Measurements from ENCODE around the gene PPP2R2C.

The PPP2R2C gene

GRCh38 chr4:6422105-6422504 is 50.3 kb downstream of the PPP2R2C start:
- no peak for DNase-seq

- DNase-seq: no peak
Observed at GRCh38 chr4:6421397-6421796, 51.0 kb downstream of the PPP2R2C start.

- DNase-seq: no peak
Observed at GRCh38 chr4:6420972-6421371, 51.4 kb downstream of the PPP2R2C start.

- DNase-seq: no peak
Observed at GRCh38 chr4:6420036-6420435, 52.4 kb downstream of the PPP2R2C start.

GRCh38 chr4:6419452-6420028 is 52.9 kb downstream of the PPP2R2C start:
- no peak for DNase-seq

- DNase-seq: no peak
Observed at GRCh38 chr4:6418193-6418755, 54.1 kb downstream of the PPP2R2C start.

- no peak for DNase-seq
Observed at GRCh38 chr4:6417516-6418050, 54.8 kb downstream of the PPP2R2C start.

GRCh38 chr4:6416518-6417286 is 55.7 kb downstream of the PPP2R2C start:
- no peak for DNase-seq

GRCh38 chr4:6415031-6415705 is 57.2 kb downstream of the PPP2R2C start:
- DNase-seq: no peak

GRCh38 chr4:6414578-6414977 is 57.8 kb downstream of the PPP2R2C start:
- DNase-seq: no peak

GRCh38 chr4:6410664-6411063 is 61.8 kb downstream of the PPP2R2C start:
- no peak for DNase-seq

- no peak for DNase-seq
Observed at GRCh38 chr4:6410068-6410467, 62.3 kb downstream of the PPP2R2C start.

GRCh38 chr4:6409381-6409780 is 63.0 kb downstream of the PPP2R2C start:
- no peak for DNase-seq

- no peak for DNase-seq
Observed at GRCh38 chr4:6408263-6408662, 64.2 kb downstream of the PPP2R2C start.

- DNase-seq: no peak
Observed at GRCh38 chr4:6405397-6405706, 67.1 kb downstream of the PPP2R2C start.

- DNase-seq: no peak
Observed at GRCh38 chr4:6404611-6405396, 67.6 kb downstream of the PPP2R2C start.

- no peak for DNase-seq
Observed at GRCh38 chr4:6403400-6403685, 69.1 kb downstream of the PPP2R2C start.

GRCh38 chr4:6402566-6403399 is 69.6 kb downstream of the PPP2R2C start:
- DNase-seq: no peak

- no peak for DNase-seq
Observed at GRCh38 chr4:6401797-6402196, 70.6 kb downstream of the PPP2R2C start.

GRCh38 chr4:6396696-6397236 is 75.6 kb downstream of the PPP2R2C start:
- DNase-seq: no peak

- no peak for DNase-seq
Observed at GRCh38 chr4:6395466-6396228, 76.8 kb downstream of the PPP2R2C start.

All from KG1 (cell line).